SU-DHL-6 (cell line): ENCODE results near the gene MTMR12.
"Not testable (repeated sequence)": the region's sequence is repeated elsewhere in the genome, so short reads cannot be mapped to it uniquely, and the experiment has no call there.

Experiments
- H2AFZ ChIP-seq: fragments of 200-600 bp; sonication (generic); 2 replicates; pipeline ENCODE4 v1.6.1; 2014; ENCODE audit warnings: low read depth, mild to moderate bottlenecking, moderate library complexity, mixed read lengths, antibody characterized with exemption, low read length; ENCODE audit not compliant: severe bottlenecking
- H3F3A ChIP-seq: fragments of 200-600 bp; shearing (Covaris generic); 2 replicates; pipeline ENCODE4 v1.6.0; 2016; ENCODE audit warnings: antibody characterized with exemption, mild to moderate bottlenecking; ENCODE audit not compliant: insufficient read depth
- H3K27ac ChIP-seq: fragments of 200-600 bp; sonication (generic); 2 replicates; pipeline ENCODE4 v1.5.1; 2016; ENCODE audit warnings: low read depth, mild to moderate bottlenecking, low read length, moderate library complexity, mixed read lengths
- H3K27me3 ChIP-seq: fragments of 200-600 bp; sonication (generic), shearing (Covaris generic); 2 replicates; pipeline ENCODE4 v1.6.0; 2014; ENCODE audit warnings: mild to moderate bottlenecking, low read length
- H3K36me3 ChIP-seq: fragments of 200-600 bp; sonication (generic); 2 replicates; pipeline ENCODE4 v1.6.1; 2014; ENCODE audit warnings: mild to moderate bottlenecking, low read length, mixed read lengths
- H3K4me2 ChIP-seq: fragments of 300-600, 200-600 bp; shearing (Covaris generic), sonication (generic); 2 replicates; pipeline ENCODE4 v1.6.0; 2014; ENCODE audit warnings: low read length, low read depth, mild to moderate bottlenecking; ENCODE audit not compliant: poor library complexity, severe bottlenecking
- H3K4me3 ChIP-seq: fragments of 200-600 bp; sonication (generic); 2 replicates; pipeline ENCODE4 v1.5.1; 2014; ENCODE audit warnings: antibody characterized with exemption, low read length, mild to moderate bottlenecking, mixed read lengths; ENCODE audit not compliant: insufficient read depth, poor library complexity, severe bottlenecking
- H3K79me2 ChIP-seq: fragments of 200-600 bp; sonication (generic); 2 replicates; pipeline ENCODE4 v1.6.1; 2014; ENCODE audit warnings: mild to moderate bottlenecking, low read length, moderate library complexity; ENCODE audit not compliant: insufficient read depth
- H3K9ac ChIP-seq: fragments of 200-600 bp; sonication (generic); 2 replicates; pipeline ENCODE4 v1.7.0; 2014; ENCODE audit warnings: mild to moderate bottlenecking, low read length
- H3K9me2 ChIP-seq: fragments of 200-600 bp; sonication (generic); replicated peaks from 2 replicates; pipeline ENCODE4 v1.6.1; 2014; ENCODE audit warnings: low read length; ENCODE audit not compliant: insufficient read depth
- H3K9me3 ChIP-seq: fragments of 200-600 bp; sonication (generic); 2 replicates; pipeline ENCODE4 v1.6.1; 2014; ENCODE audit warnings: low read length, mixed read lengths; ENCODE audit not compliant: insufficient read depth
- H4K20me1 ChIP-seq: fragments of 200-600 bp; sonication (generic); 2 replicates; pipeline ENCODE4 v1.6.1; 2014; ENCODE audit warnings: low read depth, mild to moderate bottlenecking, antibody characterized with exemption, low read length, moderate library complexity, mixed read lengths
- EZH2phosphoT487 ChIP-seq: fragments of 200-600 bp; sonication (generic), shearing (Covaris generic); conservative IDR thresholded peaks from 2 replicates; pipeline ENCODE4 v1.6.1; 2018; ENCODE audit warnings: mild to moderate bottlenecking, antibody characterized with exemption, low read length, moderate library complexity, mixed read lengths
- TF ChIP-seq, protein P1 (sequence below): fragments of 200-600 bp; sonication (generic); IDR thresholded peaks from one replicate; pipeline ENCODE4 v1.5.1; 2017; ENCODE audit warnings: antibody characterized with exemption, mild to moderate bottlenecking, low read length, moderate library complexity; ENCODE audit not compliant: insufficient read depth, poor library complexity, severe bottlenecking

The MTMR12 gene

DNA sequence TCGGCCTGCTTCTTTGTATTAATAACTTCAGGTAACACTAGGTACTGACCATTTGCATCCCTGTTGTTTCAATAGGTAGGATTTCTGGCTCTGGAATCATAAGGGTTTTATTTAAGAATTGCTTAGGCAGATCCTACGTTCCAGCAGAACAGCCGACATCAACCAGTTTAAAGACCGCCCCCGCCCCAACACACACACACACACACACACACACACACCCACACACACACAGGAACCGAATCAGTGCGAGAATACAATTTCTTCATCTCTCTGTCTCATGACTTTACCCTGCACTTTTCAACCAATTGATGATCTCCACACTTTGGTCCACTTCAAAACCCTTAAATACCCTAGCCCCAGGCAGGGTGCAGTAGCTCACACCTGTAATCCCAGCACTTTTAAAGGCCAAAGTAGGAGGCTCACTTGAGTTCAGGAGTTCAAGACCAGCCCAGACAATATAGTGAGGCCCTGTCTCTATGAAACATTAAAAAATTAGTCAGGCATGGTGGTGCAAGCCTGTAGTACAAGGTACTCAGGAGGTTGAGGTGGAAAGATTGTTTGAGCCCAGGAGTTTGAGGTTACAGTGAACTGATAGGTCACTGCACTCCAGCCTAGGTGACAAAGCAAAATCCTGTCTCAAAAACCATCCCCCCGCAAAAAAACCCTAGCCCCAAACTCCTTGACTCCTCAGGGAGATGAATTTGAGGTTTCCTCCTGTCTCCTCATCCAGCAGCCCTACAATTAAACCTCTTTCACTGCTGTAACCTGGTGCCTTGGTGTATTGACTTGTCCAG is 2.7 kb upstream of the MTMR12 start:
- no peak overlapping the region for H3K9ac ChIP-seq
- no peak overlapping the region for H2AFZ ChIP-seq
- H3K4me2 ChIP-seq, result no peak overlapping the region
- no peaks in the 10 kb centered on the region for H3K9me3 ChIP-seq
- no peaks in the 10 kb centered on the region for H3K27me3 ChIP-seq
- H3K9me2 ChIP-seq, result no peaks in the 10 kb centered on the region
- H3K36me3 ChIP-seq, result no peaks in the 10 kb centered on the region
- no peaks in the 10 kb centered on the region for H4K20me1 ChIP-seq
- TF ChIP-seq, protein P1, sequence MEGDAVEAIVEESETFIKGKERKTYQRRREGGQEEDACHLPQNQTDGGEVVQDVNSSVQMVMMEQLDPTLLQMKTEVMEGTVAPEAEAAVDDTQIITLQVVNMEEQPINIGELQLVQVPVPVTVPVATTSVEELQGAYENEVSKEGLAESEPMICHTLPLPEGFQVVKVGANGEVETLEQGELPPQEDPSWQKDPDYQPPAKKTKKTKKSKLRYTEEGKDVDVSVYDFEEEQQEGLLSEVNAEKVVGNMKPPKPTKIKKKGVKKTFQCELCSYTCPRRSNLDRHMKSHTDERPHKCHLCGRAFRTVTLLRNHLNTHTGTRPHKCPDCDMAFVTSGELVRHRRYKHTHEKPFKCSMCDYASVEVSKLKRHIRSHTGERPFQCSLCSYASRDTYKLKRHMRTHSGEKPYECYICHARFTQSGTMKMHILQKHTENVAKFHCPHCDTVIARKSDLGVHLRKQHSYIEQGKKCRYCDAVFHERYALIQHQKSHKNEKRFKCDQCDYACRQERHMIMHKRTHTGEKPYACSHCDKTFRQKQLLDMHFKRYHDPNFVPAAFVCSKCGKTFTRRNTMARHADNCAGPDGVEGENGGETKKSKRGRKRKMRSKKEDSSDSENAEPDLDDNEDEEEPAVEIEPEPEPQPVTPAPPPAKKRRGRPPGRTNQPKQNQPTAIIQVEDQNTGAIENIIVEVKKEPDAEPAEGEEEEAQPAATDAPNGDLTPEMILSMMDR, result no peak
- TF ChIP-seq EZH2phosphoT487, result no peak
- H3K27ac ChIP-seq, result no peak overlapping the region
- peaks cover 12% of the 10 kb centered on the region for H3F3A ChIP-seq
- peaks cover 16% of the 10 kb centered on the region for H3K79me2 ChIP-seq
- H3K4me3 ChIP-seq, result no peak overlapping the region

DNA sequence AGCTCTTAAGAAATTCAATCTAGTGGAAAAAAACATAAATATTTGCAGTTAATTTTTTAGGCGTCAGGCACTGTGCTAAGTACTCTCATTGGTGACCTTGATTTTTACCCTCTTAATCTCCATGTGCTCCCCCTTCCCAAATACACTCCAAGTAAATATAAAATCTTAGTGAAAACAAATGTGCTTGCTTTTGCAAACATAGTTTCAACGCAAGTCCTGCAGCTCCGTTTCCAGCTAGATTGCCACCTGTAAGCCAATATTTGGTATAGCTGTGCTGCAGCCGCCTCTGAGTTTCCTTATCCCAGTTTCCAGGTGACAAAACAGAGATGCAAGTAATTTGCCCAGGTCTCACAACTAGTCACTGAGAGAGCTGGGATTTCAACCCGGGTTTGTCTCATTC is 1.9 kb upstream of the MTMR12 start:
- TF ChIP-seq EZH2phosphoT487, result no peak
- TF ChIP-seq, protein P1, result no peak
- H3K27ac ChIP-seq, result no peak overlapping the region
- no peak overlapping the region for H3K4me2 ChIP-seq

DNA sequence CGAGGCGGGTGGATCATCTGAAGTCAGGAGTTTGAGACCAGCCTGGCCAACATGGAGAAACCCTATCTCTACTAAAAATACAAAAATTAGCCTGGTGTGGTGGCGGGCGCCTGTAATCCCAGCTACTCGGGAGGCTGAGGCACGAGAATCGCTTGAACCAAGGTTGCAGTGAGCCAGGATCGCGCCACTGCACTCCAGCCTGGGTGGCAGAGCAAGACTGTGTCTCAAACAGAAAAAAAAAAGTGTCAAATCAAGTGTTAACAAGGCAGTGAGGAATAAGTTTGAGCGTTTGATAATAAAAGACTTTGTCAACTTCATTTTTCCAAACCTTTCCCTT is 1.4 kb upstream of the MTMR12 start:
- H3K9me2 ChIP-seq, H3K4me2 ChIP-seq, H2AFZ ChIP-seq, H3K36me3 ChIP-seq, H3K4me3 ChIP-seq, H3K27ac ChIP-seq, H4K20me1 ChIP-seq, H3K9me3 ChIP-seq, H3K27me3 ChIP-seq, H3K9ac ChIP-seq: not testable (repeated sequence)
- peaks cover 16% of the 10 kb centered on the region for H3F3A ChIP-seq
- peaks cover 28% of the 10 kb centered on the region for H3K79me2 ChIP-seq

More for the DNA sequence above, 1.9 kb upstream of the MTMR12 start:
- Histone ChIP-seq H3K9me2 (no peaks in the 10 kb centered on the region), H4K20me1 (no peaks in the 10 kb centered on the region), H3K36me3 (no peaks in the 10 kb centered on the region), H3F3A (peaks cover 16% of the 10 kb centered on the region), H3K9ac (no peak overlapping the region), H3K79me2 (peaks cover 24% of the 10 kb centered on the region), H3K9me3 (no peaks in the 10 kb centered on the region), H3K4me3 (no peak overlapping the region), H2AFZ (no peak overlapping the region), H3K27me3 (no peaks in the 10 kb centered on the region)

DNA sequence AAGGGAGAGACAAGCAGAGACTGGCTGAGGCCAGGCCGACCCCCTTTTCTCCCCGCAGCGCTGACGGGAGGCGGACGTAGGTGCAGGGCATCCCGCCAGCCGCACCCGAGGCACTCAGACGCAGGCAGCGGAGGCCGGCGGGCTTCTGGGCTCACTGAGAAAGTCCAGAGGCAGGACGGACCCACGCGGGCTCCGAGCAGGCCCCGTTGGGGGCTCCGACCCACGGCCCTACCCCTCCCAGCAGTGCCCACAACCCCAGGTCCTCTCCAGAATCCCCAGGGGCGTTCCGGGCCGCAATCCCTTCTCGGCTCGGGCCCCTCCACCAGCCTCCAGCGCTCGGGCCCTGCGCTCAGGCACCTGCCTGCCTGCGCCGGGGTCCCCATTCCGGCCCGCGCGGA is 543 bp downstream of the MTMR12 start:
- peak overlapping the region; percentile 67 for H3K27ac ChIP-seq
- H3K27me3 ChIP-seq, result no peaks in the 10 kb centered on the region
- no peaks in the 10 kb centered on the region for H3K9me2 ChIP-seq
- H3K4me2 ChIP-seq, result peak overlapping the region; percentile 99
- TF ChIP-seq, protein P1, result no peak
- TF ChIP-seq EZH2phosphoT487, result no peak
- peaks cover 16% of the 10 kb centered on the region for H3F3A ChIP-seq
- H3K79me2 ChIP-seq, result peaks cover 47% of the 10 kb centered on the region
- no peaks in the 10 kb centered on the region for H3K9me3 ChIP-seq
- H3K36me3 ChIP-seq, result no peaks in the 10 kb centered on the region
- peak overlapping the region; percentile 74 for H2AFZ ChIP-seq
- peak overlapping the region; percentile 69 for H3K4me3 ChIP-seq
- H4K20me1 ChIP-seq, result no peaks in the 10 kb centered on the region
- peak overlapping the region; percentile 89 for H3K9ac ChIP-seq
